Prostate gland (tissue), 2 donors: Measurements from ENCODE around the gene AIF1.

Experiments used
- POLR2A ChIP-seq: fragments of 450-650 bp; IDR thresholded peaks from one replicate; pipeline ENCODE4 v1.6.1; 2016; ENCODE audit warnings: antibody characterized with exemption, mild to moderate bottlenecking
- POLR2AphosphoS5 ChIP-seq: sonication (generic); formaldehyde crosslinking; IDR thresholded peaks from one replicate; pipeline ENCODE4 v1.6.1; 2017; ENCODE audit warnings: antibody characterized with exemption
- TF ChIP-seq, protein P1 (sequence below), 4 experiments: fragments of 200-600 bp in 2 of 4; fragments of 450-650 bp in 2 of 4; sonication (generic) in 2 of 4; IDR thresholded peaks; 1 replicate in 3 of 4; 2 replicates in 1 of 4; pipeline ENCODE4 v1.5.1; 2016 to 2019; ENCODE audit warnings: antibody characterized with exemption in 4 of 4, mild to moderate bottlenecking in 2 of 4, moderate library complexity in 2 of 4

- TF ChIP-seq, protein P1, sequence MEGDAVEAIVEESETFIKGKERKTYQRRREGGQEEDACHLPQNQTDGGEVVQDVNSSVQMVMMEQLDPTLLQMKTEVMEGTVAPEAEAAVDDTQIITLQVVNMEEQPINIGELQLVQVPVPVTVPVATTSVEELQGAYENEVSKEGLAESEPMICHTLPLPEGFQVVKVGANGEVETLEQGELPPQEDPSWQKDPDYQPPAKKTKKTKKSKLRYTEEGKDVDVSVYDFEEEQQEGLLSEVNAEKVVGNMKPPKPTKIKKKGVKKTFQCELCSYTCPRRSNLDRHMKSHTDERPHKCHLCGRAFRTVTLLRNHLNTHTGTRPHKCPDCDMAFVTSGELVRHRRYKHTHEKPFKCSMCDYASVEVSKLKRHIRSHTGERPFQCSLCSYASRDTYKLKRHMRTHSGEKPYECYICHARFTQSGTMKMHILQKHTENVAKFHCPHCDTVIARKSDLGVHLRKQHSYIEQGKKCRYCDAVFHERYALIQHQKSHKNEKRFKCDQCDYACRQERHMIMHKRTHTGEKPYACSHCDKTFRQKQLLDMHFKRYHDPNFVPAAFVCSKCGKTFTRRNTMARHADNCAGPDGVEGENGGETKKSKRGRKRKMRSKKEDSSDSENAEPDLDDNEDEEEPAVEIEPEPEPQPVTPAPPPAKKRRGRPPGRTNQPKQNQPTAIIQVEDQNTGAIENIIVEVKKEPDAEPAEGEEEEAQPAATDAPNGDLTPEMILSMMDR (IDR thresholded peaks at IDR 0.05): no peak
- no peak for TF ChIP-seq POLR2A
- no peak for TF ChIP-seq POLR2AphosphoS5
These were observed 7.7 kb upstream of the AIF1 start for GRCh38 chr6:31607317-31607716.
